Measurements from ENCODE around the gene ACTMAP.

DNA sequence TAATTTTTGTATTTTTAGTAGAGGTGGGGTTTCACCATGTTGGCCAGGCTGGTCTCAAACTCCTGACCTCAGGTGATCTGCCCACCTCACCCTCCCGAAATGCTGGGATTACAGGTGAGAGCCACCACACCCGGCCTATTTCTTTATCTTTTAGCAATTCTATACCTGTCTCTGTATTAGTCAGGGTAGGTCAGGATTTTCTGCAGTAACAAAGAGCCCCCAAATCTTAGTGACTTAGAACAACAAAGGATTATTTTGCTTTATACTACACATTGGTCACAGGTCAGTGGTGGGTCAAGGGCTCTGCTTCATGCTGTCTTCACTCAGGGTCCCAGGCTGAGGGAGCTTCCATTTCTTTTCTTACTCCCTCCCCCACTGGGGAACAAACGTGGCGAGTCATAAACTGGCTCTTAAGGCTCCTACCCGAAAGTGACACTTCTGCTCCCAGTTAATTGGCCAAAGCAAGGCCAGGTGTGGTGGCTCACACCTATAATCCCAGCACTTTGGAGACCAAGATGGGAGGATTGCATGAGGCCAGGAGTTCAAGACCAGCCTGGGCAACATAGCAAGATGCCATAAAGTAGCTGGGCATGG, 26.5 kb downstream of the ACTMAP start:
- TF ChIP-seq EZH2 (IDR thresholded peaks at IDR 0.05; ENCODE audit: insufficient read depth, poor library complexity, severe bottlenecking) (no peak), EZH2phosphoT487 (IDR thresholded peaks at IDR 0.05; ENCODE audit: insufficient read depth, low read depth) (no peak)

All from GM23248 (cell line).